Loucy (cell line): Measurements from ENCODE around the gene KLF2.

Source experiments
- H2AFZ ChIP-seq: fragments of 200-600 bp; sonication (generic); 2 replicates; pipeline ENCODE4 v1.6.0; 2016; ENCODE audit warnings: antibody characterized with exemption, mild to moderate bottlenecking, low read length, moderate library complexity
- H3F3A ChIP-seq: fragments of 200-600 bp; 2 replicates; pipeline ENCODE4 v1.6.0; 2016; ENCODE audit warnings: antibody characterized with exemption, low read depth, mild to moderate bottlenecking
- H3K27me3 ChIP-seq: fragments of 200-600 bp; sonication (generic); 2 replicates; pipeline ENCODE4 v1.6.1; 2014; ENCODE audit warnings: low read length, mild to moderate bottlenecking; ENCODE audit not compliant: insufficient read depth, poor library complexity, severe bottlenecking
- H3K36me3 ChIP-seq: fragments of 200-600 bp; sonication (generic); 2 replicates; pipeline ENCODE4 v1.6.1; 2016; ENCODE audit warnings: low read length; ENCODE audit not compliant: insufficient read depth
- H3K4me1 ChIP-seq: fragments of 200-600 bp; sonication (generic); 2 replicates; pipeline ENCODE4 v1.5.1; 2014; ENCODE audit warnings: low read length, mild to moderate bottlenecking; ENCODE audit not compliant: insufficient read depth, poor library complexity, severe bottlenecking
- H3K4me2 ChIP-seq: fragments of 200-600 bp; sonication (generic); 2 replicates; pipeline ENCODE4 v1.6.0; 2014; ENCODE audit warnings: antibody characterized with exemption, low read length, low read depth, mild to moderate bottlenecking; ENCODE audit not compliant: poor library complexity, severe bottlenecking
- H3K4me3 ChIP-seq: fragments of 200-600 bp; sonication (generic); 2 replicates; pipeline ENCODE4 v1.5.1; 2014; ENCODE audit warnings: low read length, mild to moderate bottlenecking, mixed read lengths; ENCODE audit not compliant: poor library complexity, severe bottlenecking
- H3K79me2 ChIP-seq: fragments of 200-600 bp; sonication (generic); 2 replicates; pipeline ENCODE4 v1.6.1; 2014; ENCODE audit warnings: low read length; ENCODE audit not compliant: insufficient read depth
- H3K9ac ChIP-seq: fragments of 200-600 bp; sonication (generic); 2 replicates; pipeline ENCODE4 v1.6.0; 2014; ENCODE audit warnings: mild to moderate bottlenecking, low read depth, low read length, moderate library complexity; ENCODE audit not compliant: poor library complexity, severe bottlenecking
- H3K9me2 ChIP-seq: fragments of 200-600 bp; sonication (generic); replicated peaks from 2 replicates; pipeline ENCODE4 v1.6.1; 2016; ENCODE audit warnings: low read depth, low read length, mixed read lengths
- H3K9me3 ChIP-seq: fragments of 200-600 bp; sonication (generic); 2 replicates; pipeline ENCODE4 v1.6.1; 2014; ENCODE audit warnings: mild to moderate bottlenecking, antibody characterized with exemption, low read length, low read depth; ENCODE audit not compliant: insufficient read depth
- H4K20me1 ChIP-seq: fragments of 200-600 bp; sonication (generic); 2 replicates; pipeline ENCODE4 v1.6.0; 2014; ENCODE audit warnings: antibody characterized with exemption, low read length, mild to moderate bottlenecking; ENCODE audit not compliant: insufficient read depth, poor library complexity, severe bottlenecking
- EZH2phosphoT487 ChIP-seq: fragments of 200-600 bp; IDR thresholded peaks from 2 replicates; pipeline ENCODE4 v1.6.1; 2018; ENCODE audit warnings: antibody characterized with exemption, mild to moderate bottlenecking, moderate library complexity, borderline replicate concordance
- TF ChIP-seq, protein P1 (sequence below): fragments of 200-600 bp; sonication (generic); conservative IDR thresholded peaks from 2 replicates; pipeline ENCODE4 v1.5.1; 2014; ENCODE audit warnings: mild to moderate bottlenecking, antibody characterized with exemption, low read length

The KLF2 gene

DNA sequence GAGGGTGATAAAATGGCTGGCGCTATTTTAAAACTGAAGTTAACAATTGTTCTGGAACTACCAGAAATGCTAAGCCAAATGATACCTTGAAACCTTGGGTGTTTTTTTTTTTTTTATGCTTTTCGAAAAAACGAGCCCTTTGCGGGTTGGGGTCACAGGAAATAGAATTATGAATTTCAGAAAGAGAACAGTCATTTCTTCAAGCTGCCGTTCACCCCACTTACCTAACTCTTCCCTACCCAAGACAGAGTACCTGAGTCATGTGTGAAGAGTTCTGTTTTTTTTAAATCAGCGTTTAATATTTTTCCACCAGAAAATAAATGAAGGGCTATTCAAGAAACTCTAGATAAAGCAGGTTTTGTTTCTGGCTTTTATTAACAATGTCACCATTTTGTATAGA is 35.3 kb downstream of the KLF2 start:
- Histone ChIP-seq H4K20me1 (no peaks in the 10 kb centered on the region), H3K9ac (no peak overlapping the region)
- TF ChIP-seq, protein P1, sequence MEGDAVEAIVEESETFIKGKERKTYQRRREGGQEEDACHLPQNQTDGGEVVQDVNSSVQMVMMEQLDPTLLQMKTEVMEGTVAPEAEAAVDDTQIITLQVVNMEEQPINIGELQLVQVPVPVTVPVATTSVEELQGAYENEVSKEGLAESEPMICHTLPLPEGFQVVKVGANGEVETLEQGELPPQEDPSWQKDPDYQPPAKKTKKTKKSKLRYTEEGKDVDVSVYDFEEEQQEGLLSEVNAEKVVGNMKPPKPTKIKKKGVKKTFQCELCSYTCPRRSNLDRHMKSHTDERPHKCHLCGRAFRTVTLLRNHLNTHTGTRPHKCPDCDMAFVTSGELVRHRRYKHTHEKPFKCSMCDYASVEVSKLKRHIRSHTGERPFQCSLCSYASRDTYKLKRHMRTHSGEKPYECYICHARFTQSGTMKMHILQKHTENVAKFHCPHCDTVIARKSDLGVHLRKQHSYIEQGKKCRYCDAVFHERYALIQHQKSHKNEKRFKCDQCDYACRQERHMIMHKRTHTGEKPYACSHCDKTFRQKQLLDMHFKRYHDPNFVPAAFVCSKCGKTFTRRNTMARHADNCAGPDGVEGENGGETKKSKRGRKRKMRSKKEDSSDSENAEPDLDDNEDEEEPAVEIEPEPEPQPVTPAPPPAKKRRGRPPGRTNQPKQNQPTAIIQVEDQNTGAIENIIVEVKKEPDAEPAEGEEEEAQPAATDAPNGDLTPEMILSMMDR = no peak
- TF ChIP-seq EZH2phosphoT487 = no peak

DNA sequence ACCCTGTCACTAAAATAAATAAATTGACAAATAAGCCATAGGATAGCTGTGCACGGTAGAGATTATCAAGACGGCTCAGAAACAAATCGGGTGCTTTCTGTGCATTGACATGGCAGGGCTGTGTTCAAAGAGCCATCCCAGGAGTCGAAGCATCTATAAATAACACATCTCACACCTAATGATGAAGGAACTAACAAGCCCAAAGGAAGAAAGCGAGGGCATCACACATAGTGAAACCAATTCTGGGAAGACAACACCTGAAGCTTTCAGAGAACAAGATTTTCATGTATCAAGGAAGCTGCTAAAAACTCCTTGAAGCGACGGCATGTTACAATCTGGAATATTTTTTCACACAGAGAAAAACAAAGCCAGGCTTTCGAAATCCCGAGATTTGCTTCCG is 36.1 kb downstream of the KLF2 start:
- Histone ChIP-seq H3K4me3 (no peak overlapping the region), H3K4me2 (no peak overlapping the region), H3K79me2 (no peaks in the 10 kb centered on the region), H3F3A (no peaks in the 10 kb centered on the region), H3K9ac (no peak overlapping the region), H3K27me3 (no peaks in the 10 kb centered on the region), H4K20me1 (no peaks in the 10 kb centered on the region), H2AFZ (no peak overlapping the region), H3K9me3 (no peaks in the 10 kb centered on the region), H3K36me3 (no peaks in the 10 kb centered on the region), H3K9me2 (no peaks in the 10 kb centered on the region), H3K4me1 (peaks cover 3% of the 10 kb centered on the region)
- TF ChIP-seq, protein P1 = no peak
- TF ChIP-seq EZH2phosphoT487 = no peak

More for the DNA sequence above, 35.3 kb downstream of the KLF2 start:
- Histone ChIP-seq H3K9me2 (no peaks in the 10 kb centered on the region), H3K79me2 (no peaks in the 10 kb centered on the region), H3K4me1 (no peaks in the 10 kb centered on the region), H3K4me2 (no peak overlapping the region), H2AFZ (no peak overlapping the region), H3K36me3 (no peaks in the 10 kb centered on the region), H3F3A (no peaks in the 10 kb centered on the region), H3K9me3 (no peaks in the 10 kb centered on the region), H3K4me3 (no peak overlapping the region), H3K27me3 (no peaks in the 10 kb centered on the region)

DNA sequence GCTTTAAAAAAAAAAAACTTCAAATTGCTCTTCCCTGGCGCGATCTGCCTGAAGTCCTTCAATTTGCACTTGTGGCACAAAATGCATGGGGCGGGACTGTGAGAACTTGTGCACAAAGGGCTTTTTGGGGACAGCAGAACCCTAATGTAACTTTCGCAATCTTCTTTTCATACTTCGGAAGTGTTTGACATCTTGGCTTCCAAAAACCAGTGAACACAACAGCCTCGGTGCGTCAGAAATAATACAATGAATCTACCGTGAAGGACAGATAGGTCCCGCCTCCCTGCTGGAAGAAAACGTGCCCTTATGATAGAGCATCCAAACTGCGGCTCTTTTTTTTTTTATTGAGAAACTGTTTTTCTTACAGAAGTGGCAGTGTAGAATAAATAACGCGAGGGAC is 36.6 kb downstream of the KLF2 start:
- no peaks in the 10 kb centered on the region for H4K20me1 ChIP-seq
- H3K9me2 ChIP-seq = no peaks in the 10 kb centered on the region
- peaks cover 9% of the 10 kb centered on the region for H3K4me1 ChIP-seq
- H3K9ac ChIP-seq = no peak overlapping the region
- TF ChIP-seq, protein P1 = no peak
- no peak for TF ChIP-seq EZH2phosphoT487
- H3K36me3 ChIP-seq = no peaks in the 10 kb centered on the region
- no peaks in the 10 kb centered on the region for H3K27me3 ChIP-seq
- no peak overlapping the region for H3K4me2 ChIP-seq
- H3K9me3 ChIP-seq = no peaks in the 10 kb centered on the region
- no peak overlapping the region for H3K4me3 ChIP-seq
- no peak overlapping the region for H2AFZ ChIP-seq
- H3F3A ChIP-seq = no peaks in the 10 kb centered on the region
- H3K79me2 ChIP-seq = no peaks in the 10 kb centered on the region
